Choroid plexus epithelial cell (primary cell): Measurements from ENCODE around the gene EBP.

Experiments
- DNase-seq: peaks from one replicate; pipeline ENCODE4 v3.0.0-alpha.2; 2010; ENCODE audit warnings: low read depth
- H3K4me3 ChIP-seq: 2 replicates; pipeline ENCODE4 v1.5.1; 2011; ENCODE audit warnings: low read depth, mild to moderate bottlenecking, control low read depth, low read length, moderate library complexity
- CTCF ChIP-seq: conservative IDR thresholded peaks from 2 replicates; pipeline ENCODE4 v1.5.1; 2011; ENCODE audit warnings: low read depth, mild to moderate bottlenecking, control low read depth, inconsistent platforms, low read length, moderate library complexity

Gene EBP

GRCh38 chrX:48475296-48475695 lies 46.3 kb upstream of the EBP start:
- DNase-seq = no peak
- H3K4me3 ChIP-seq = peak overlapping the region; percentile 80
- TF ChIP-seq CTCF = no peak

DNA sequence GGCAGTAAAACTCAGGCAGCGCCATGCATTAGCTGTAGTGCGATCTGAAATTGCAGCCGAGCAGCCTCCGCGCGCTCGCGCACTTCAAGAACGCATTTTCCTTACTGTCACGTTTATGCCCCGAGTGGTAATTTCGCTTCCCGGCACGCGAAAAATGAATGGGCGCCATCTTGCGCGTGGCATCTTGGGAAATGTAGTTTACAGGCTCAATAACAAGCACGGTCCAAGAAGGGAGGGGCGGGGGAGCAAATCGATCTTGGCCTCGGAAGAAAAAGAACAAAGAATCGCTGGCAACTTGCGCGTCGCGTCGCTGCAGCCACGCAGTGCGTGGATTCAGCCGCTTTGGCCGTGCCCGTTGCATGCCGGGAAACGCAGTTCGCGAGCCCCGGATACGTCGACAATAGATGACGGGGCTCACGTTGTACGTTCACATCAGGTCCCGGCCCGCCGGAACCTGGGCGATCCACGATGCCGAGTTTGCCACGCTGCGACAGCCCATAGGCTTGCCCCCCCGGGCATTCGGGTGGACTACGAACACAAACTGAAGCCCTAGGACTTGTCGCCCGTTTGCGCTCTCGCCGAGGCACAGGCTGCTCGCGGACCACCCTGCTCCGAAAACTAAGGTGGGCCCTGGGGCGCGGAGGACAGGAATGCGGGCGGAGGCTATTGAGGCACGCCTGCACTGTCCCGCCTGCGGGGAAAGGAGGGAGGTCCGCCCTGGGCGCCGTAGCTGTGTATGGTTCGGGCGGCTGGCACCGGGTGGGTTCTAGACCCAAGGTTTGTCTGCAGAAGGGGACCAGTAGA lies 45.6 kb upstream of the EBP start, which contains the start of gene FTSJ1:
Gene FTSJ1, plus strand, starts transcription at position 426 of the 804 bp plus-strand sequence. CDS start 1,849 bp downstream, outside the sequence.
- DNase-seq = peak; percentile 95
- H3K4me3 ChIP-seq = peak within 1 kb of the TSS; percentile 80
- no peak for TF ChIP-seq CTCF

GRCh38 chrX:48476919-48477318 lies 44.7 kb upstream of the EBP start:
- peak overlapping the region; percentile 80 for H3K4me3 ChIP-seq
- DNase-seq = no peak
- no peak for TF ChIP-seq CTCF

- no peak for DNase-seq
- TF ChIP-seq CTCF = no peak
- no peak overlapping the region for H3K4me3 ChIP-seq
Measured at GRCh38 chrX:48477960-48478755, 43.5 kb upstream of the EBP start.

DNA sequence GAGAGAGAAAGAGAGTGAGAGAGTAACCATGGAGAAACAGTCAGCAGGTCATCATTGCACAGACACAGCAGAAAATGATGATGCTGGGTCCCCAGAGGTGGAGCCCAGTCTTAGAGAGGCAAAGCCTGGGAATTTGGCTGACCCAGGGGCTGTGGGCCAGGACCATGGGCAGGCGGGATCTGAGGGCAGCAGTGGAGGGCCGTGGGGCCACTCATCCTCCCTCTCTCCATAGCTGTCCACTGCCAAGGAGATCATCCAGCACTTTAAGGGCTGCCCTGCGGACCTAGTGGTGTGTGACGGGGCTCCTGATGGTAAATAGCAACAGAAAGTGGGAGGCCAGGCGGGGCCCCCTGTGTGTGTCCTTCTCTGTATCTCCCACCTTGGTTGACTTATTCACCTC lies 42.8 kb upstream of the EBP start:
- no peak for DNase-seq
- H3K4me3 ChIP-seq = no peak overlapping the region
- TF ChIP-seq CTCF = no peak

- no peak overlapping the region for H3K4me3 ChIP-seq
- DNase-seq = no peak
- TF ChIP-seq CTCF = no peak
Measured at GRCh38 chrX:48480142-48480541, 41.5 kb upstream of the EBP start.

DNA sequence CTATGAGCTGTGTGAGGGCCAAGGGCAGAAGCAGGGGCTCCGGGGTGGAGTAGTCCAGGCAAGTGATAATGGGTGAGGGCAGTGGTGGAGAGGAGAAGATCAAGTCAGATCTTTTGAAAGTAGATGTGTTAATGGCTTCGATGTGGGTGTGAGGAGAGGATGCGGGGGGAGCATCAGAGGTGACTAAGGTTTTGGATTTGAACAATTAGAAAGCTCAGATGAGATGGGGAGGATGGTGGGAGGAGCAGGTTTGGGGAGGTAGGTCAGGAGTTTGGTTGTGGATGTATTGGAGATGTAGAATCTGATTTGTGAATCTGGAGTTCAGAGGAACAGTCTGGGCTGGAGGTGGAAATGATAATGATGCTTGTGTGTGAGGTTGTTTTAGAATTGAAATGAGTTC lies 41.0 kb upstream of the EBP start:
- H3K4me3 ChIP-seq = no peak overlapping the region
- no peak for DNase-seq
- no peak for TF ChIP-seq CTCF
